ENCODE data around the gene L1CAM.

The L1CAM gene

GRCh38 chrX:153813161-153813560, 72.8 kb downstream of the L1CAM start:
- Mint-ChIP-seq H3K27ac (no peak overlapping the region), H3K4me1 (peaks cover 31% of the 10 kb centered on the region), H3K9me3 (no peaks in the 10 kb centered on the region), H3K4me3 (no peak overlapping the region), H3K36me3 (no peaks in the 10 kb centered on the region)
- ATAC-seq (no peak), DNase-seq (ENCODE audit: low spot score in 2 of 2) (no peak)

GRCh38 chrX:153812220-153812619, 73.8 kb downstream of the L1CAM start:
- no peak for DNase-seq (ENCODE audit: low spot score in 2 of 2)
- H3K27ac Mint-ChIP-seq, result no peak overlapping the region
- H3K36me3 Mint-ChIP-seq, result no peaks in the 10 kb centered on the region
- peaks cover 25% of the 10 kb centered on the region for H3K4me1 Mint-ChIP-seq
- no peak overlapping the region for H3K4me3 Mint-ChIP-seq
- no peaks in the 10 kb centered on the region for H3K9me3 Mint-ChIP-seq
- ATAC-seq, result no peak
